NCI-H2171 treated with DMSO at 0.1 percent for 48 hours (cell line): Measurements from ENCODE around the gene VWA5B2.
A peak's percentile ranks its signal among the peaks of the same experiment; 100 is the strongest.
"Not testable (repeated sequence)": the region's sequence is repeated elsewhere in the genome, so short reads cannot be mapped to it uniquely, and the experiment has no call there.

Source experiments
- DNase-seq: peaks from one replicate; lab custom pipeline; 2025; lab: John Stamatoyannopoulos, UW

VWA5B2 gene

GRCh38 chr3:184241447-184242296 is 12.3 kb downstream of the VWA5B2 start:
- peak; percentile 32 for DNase-seq

GRCh38 chr3:184242297-184242685 is 12.9 kb downstream of the VWA5B2 start:
- no peak for DNase-seq

- DNase-seq = peak; percentile 78
Measured at GRCh38 chr3:184248454-184249411, 19.3 kb downstream of the VWA5B2 start, which contains the start of gene ALG3. TSS of gene ALG3 (minus strand) at chr3:184248962. CDS start at chr3:184248940, 22 bp downstream.

- DNase-seq = peak; percentile 100
Measured at GRCh38 chr3:184249412-184250166, 20.2 kb downstream of the VWA5B2 start, which contains the start of gene EEF1AKMT4. TSS of gene EEF1AKMT4 (plus strand) at chr3:184249672. CDS start at chr3:184249695, 23 bp downstream.

GRCh38 chr3:184250167-184250828 is 20.9 kb downstream of the VWA5B2 start:
- peak; percentile 96 for DNase-seq

GRCh38 chr3:184255291-184256039 is 26.1 kb downstream of the VWA5B2 start:
- DNase-seq = no peak

- DNase-seq = no peak
Measured at GRCh38 chr3:184257083-184257915, 27.9 kb downstream of the VWA5B2 start.

GRCh38 chr3:184258926-184259325 is 29.5 kb downstream of the VWA5B2 start:
- no peak for DNase-seq

GRCh38 chr3:184259396-184259877 is 30.1 kb downstream of the VWA5B2 start:
- DNase-seq = no peak

GRCh38 chr3:184259878-184260723 is 30.7 kb downstream of the VWA5B2 start:
- DNase-seq = peak; percentile 45

- peak; percentile 40 for DNase-seq
Measured at GRCh38 chr3:184260724-184261269, 31.4 kb downstream of the VWA5B2 start.

GRCh38 chr3:184261270-184261853 is 32.0 kb downstream of the VWA5B2 start, which contains the start of gene CAMK2N2:
TSS of gene CAMK2N2 (minus strand) at chr3:184261553. CDS start at chr3:184261285, 268 bp downstream.
- peak; percentile 89 for DNase-seq

- DNase-seq = peak; percentile 81
Measured at GRCh38 chr3:184261854-184262763, 32.7 kb downstream of the VWA5B2 start.

- DNase-seq = no peak
Measured at GRCh38 chr3:184262764-184263179, 33.4 kb downstream of the VWA5B2 start.

GRCh38 chr3:184267249-184267648 is 37.9 kb downstream of the VWA5B2 start:
- not testable (repeated sequence) for DNase-seq

- no peak for DNase-seq
Measured at GRCh38 chr3:184272269-184272668, 42.9 kb downstream of the VWA5B2 start.

- DNase-seq = no peak
Measured at GRCh38 chr3:184275381-184275701, 46.0 kb downstream of the VWA5B2 start.
